ENCODE results near the gene CAVIN1. TPM values are rescaled to one million over a fixed set of nuclear protein-coding genes. Genes with fewer than 3 reads are reported as not detected.
A peak's percentile ranks its signal among the peaks of the same experiment; 100 is the strongest.

CAVIN1 gene
- total and polyA plus RNA-seq, 10 donors, result 25.3 to 224 (median 131) TPM

GRCh38 chr17:42414704-42415409 lies 8.2 kb downstream of the CAVIN1 start:
- H3K4me3 ChIP-seq, result peak overlapping the region in 2 of 8 donors; percentile 14 to 49
- H3K27me3 ChIP-seq (replicated peaks in 1 of 7), result no peaks in the 10 kb centered on the region
- 11 to 23% (median 16%) methylated on average over 6 to 7 of the region's 7 CpGs for WGBS, 5 donors
- H3K4me1 ChIP-seq, result peaks cover 29 to 99% (median 69%) of the 10 kb centered on the region in 6 donors
- no peaks in the 10 kb centered on the region for H3K36me3 ChIP-seq
- TF ChIP-seq CTCF (IDR thresholded peaks at IDR 0.05 in 8 of 11, conservative IDR thresholded peaks at IDR 0.05 in 3 of 11) (no peak), POLR2A (IDR thresholded peaks at IDR 0.05) (no peak), POLR2AphosphoS5 (IDR thresholded peaks at IDR 0.05) (peak in 1 of 3 donors; percentile 19)
- no peaks in the 10 kb centered on the region for H3K9me3 ChIP-seq
- peak; percentile 80 for DNase-seq
- peak overlapping the region in 7 of 8 donors; percentile 61 to 85 (median 73) for H3K27ac ChIP-seq
- intact Hi-C loops (cut with DNase I; ENCODE audit: low total_unique reads), result no loop called here

- Histone ChIP-seq H3K4me1 (peaks cover 35 to 99% (median 70%) of the 10 kb centered on the region in 6 donors), H3K27ac (peak overlapping the region in 6 of 8 donors; percentile 32 to 85 (median 73)), H3K27me3 (replicated peaks in 1 of 7) (no peaks in the 10 kb centered on the region), H3K4me3 (no peak overlapping the region), H3K9me3 (no peaks in the 10 kb centered on the region), H3K36me3 (no peaks in the 10 kb centered on the region)
- DNase-seq, result no peak
- intact Hi-C loops (cut with DNase I; ENCODE audit: low total_unique reads), result no loop called here
- 64 to 91% (median 75%) methylated on average over 2 to 3 of the region's 3 CpGs for WGBS, 5 donors
- TF ChIP-seq POLR2AphosphoS5 (IDR thresholded peaks at IDR 0.05) (no peak), POLR2A (IDR thresholded peaks at IDR 0.05) (no peak), CTCF (IDR thresholded peaks at IDR 0.05 in 8 of 11, conservative IDR thresholded peaks at IDR 0.05 in 3 of 11) (no peak)
These were observed 9.5 kb downstream of the CAVIN1 start for GRCh38 chr17:42413464-42414040.

GRCh38 chr17:42411905-42412679 lies 11.0 kb downstream of the CAVIN1 start:
- intact Hi-C loops (cut with DNase I; ENCODE audit: low total_unique reads), result no loop called here
- Histone ChIP-seq H3K27ac (peak overlapping the region; percentile 13 to 87 (median 76)), H3K36me3 (no peaks in the 10 kb centered on the region), H3K9me3 (no peaks in the 10 kb centered on the region), H3K27me3 (replicated peaks in 1 of 7) (no peaks in the 10 kb centered on the region), H3K4me3 (no peak overlapping the region), H3K4me1 (peaks cover 35 to 99% (median 75%) of the 10 kb centered on the region in 6 donors)
- 68 to 82% (median 76%) methylated on average over 8 to 11 of the region's 11 CpGs for WGBS, 5 donors
- no peak for DNase-seq
- TF ChIP-seq POLR2A (IDR thresholded peaks at IDR 0.05) (no peak), POLR2AphosphoS5 (IDR thresholded peaks at IDR 0.05) (no peak), CTCF (IDR thresholded peaks at IDR 0.05 in 8 of 11, conservative IDR thresholded peaks at IDR 0.05 in 3 of 11) (no peak)
